Epidermal melanocyte (primary cell): Measurements from ENCODE around the gene STAT5B.
"Not testable (repeated sequence)": the region's sequence is repeated elsewhere in the genome, so short reads cannot be mapped to it uniquely, and the experiment has no call there.

Experiments used
- DNase-seq: peaks from one replicate; pipeline ENCODE4 v3.0.0; 2011; ENCODE audit warnings: low spot score; ENCODE audit not compliant: insufficient read length

The STAT5B gene

DNA sequence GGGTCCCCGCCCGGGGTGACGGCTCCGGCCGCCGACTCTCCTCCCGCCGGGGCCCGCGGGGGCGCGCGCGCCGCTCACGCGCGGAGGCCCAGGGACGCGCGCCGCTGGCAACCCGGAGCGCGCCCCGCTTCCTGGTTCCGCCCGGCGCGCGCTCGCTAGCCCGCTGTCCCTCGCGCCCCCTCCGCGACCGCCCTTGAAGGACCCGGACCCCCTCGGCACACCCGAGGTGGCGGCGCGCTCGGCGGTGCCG is at the start of gene STAT5B:
STAT5B (minus strand) TSS at position 33 of the 250 bp plus-strand sequence. CDS start 44,264 bp downstream, outside the sequence.
- DNase-seq: no peak

DNA sequence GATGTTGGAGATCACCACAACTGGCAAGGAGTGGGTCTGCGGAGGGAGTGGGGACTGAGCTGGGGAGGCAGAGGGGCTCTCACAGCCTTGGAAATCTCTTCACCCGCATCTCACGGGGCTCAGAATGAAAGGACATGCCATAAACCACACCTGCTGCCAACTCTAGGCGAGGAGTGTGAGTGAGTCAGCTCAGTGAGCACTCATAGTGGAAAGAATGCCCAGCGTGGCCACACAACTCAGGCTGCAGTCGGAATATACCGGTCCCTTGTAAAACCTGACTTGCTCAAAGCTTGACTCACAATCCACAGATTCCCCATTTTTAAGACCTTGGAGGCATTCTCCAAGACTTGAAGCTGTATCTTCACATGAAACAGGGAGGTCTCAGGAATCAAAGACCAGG is 48.8 kb upstream of the STAT5B start:
- DNase-seq: no peak

DNA sequence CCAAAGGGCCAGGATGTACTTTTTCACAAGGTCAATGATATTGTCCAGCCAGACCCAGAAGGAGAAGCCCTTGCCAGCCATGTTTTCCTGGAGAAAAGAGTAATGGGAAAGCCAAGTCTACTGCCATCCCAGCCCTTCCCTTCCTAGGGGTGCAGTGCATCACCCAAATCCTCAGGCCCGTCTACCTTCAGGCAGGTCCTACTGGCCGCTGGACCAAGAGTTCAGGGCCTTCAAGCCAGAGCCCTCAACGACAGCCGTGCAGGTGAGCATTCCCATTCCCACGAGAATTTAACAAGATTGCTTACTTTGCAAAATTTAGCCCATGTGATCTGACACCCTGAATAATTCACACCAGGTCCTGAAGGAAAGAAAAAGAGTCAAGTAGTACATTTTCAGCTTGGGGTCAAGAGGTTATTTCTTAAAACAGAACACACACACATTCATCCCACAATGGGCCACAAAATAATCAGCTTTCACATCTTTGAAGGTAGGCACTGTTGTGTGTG is 47.1 kb upstream of the STAT5B start:
- DNase-seq: no peak

GRCh38 chr17:42322382-42323267 is 46.4 kb upstream of the STAT5B start:
- peak; percentile 91 for DNase-seq

DNA sequence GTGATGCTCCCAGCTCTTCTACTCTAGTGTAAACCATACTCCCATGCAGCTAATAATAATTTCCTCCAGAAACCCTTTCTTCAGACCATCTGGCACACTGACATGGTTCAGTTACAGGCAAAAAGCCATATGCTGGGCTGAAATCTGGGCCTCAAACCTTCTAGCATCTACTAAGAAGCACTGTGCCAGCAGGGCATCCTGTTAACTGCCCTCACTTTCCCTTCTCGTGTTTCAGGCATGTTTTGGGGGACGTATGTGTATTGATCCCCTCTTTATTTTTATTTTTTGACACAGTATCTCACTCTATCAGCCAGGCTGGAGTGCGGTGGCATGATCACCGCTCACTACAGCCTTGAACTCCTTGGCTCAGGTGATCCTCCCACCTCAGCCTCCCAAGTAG is 45.4 kb upstream of the STAT5B start:
- no peak for DNase-seq

DNA sequence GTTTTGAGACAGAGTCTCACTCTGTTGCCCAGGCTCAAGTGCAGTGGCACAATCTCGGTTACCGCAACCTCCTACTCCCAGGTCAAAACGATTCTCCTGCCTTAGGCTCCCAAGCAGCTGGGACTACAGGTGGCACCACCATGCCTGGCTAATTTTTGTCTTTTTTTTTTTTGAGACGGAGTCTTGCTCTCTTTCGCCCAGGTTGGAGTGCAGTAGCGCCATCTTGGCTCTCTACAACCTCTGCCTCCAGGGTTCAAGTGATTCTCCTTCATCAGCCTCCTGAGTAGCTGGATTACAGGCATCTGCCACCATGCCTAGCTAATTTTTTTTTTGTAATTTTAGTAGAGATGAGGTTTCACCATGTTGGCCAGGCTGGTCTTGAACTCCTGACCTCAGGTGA is 41.8 kb upstream of the STAT5B start:
- DNase-seq: not testable (repeated sequence)

DNA sequence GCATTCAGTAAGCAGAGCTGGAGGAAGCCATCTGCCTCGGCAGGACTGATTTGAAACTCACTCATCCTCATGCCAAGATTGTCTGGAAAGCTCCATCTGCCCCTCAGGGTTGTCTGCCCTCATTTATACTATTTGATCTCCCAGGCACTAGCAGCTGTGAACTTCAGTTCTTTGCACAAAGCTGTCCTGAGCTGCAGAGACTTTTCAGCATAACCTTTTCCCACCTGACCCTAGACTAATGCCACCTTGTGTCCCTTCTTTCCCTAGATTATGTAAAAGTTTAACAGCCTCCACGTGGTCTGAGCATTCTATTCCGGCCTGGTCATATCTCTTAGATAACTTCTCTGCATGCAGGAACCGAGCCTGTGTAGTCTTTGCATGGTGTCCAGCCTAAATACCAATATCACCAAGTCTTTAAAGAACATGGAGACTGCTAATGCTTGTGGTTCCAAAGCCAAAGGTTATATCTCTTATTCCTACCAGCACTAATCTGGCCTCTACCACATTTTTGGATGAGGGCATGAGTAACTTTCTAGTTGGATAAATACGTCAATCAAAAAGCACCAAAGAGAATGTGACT is 41.2 kb upstream of the STAT5B start:
- no peak for DNase-seq

DNA sequence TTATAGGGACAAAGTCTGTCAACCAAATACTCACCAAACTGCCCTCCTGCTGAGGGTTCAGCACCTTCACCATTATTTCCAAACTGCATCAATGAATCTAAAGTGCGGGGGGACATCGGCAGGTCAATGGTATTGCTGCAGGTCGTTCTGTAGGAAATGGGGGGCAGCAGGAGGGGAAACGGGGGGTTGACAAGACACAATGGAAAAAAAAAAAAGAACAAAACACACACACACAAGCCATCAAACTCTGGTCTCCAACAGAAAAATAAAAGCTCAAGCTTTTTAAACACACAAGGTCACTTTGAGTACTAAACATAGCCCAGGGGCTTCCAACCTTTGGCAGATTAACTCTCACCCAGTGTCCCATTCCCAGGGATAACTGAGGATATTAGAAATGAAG is 40.6 kb upstream of the STAT5B start:
- no peak for DNase-seq

DNA sequence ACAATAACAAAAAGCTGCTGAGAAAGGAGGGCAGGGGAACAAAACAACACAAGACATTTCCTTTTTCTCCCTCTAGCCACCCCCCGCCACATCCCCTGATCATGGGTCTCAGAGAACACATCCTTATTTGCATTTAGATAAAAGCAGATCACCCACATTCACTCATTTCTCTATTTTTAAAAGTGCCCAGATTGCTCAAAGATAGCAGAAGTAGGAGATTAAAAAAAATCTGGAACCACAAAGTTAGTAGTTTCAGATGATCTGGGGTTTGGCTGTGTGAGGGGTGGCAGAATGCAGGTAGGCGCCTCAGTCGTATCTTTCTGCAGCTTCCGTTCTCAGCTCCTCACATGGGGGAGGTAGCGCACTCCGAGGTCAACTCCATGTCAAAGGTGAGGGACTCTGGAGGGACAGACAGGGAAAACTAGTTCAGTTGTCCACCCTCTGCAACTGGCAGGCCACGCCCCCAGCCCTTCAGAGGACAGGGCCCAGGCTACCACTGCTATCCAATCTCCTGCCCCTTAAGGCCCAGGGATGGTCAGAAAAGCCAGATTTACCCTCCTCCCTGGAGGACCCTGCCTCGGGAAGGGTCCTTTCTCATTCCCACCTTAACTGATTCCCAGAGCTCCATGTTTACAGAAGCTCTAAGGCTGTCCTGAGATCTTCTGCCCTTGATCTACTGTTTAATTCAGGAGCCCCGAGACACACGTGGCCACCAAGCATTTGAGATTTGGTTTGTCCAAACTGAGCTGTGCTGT is 39.4 kb upstream of the STAT5B start:
- DNase-seq: no peak

DNA sequence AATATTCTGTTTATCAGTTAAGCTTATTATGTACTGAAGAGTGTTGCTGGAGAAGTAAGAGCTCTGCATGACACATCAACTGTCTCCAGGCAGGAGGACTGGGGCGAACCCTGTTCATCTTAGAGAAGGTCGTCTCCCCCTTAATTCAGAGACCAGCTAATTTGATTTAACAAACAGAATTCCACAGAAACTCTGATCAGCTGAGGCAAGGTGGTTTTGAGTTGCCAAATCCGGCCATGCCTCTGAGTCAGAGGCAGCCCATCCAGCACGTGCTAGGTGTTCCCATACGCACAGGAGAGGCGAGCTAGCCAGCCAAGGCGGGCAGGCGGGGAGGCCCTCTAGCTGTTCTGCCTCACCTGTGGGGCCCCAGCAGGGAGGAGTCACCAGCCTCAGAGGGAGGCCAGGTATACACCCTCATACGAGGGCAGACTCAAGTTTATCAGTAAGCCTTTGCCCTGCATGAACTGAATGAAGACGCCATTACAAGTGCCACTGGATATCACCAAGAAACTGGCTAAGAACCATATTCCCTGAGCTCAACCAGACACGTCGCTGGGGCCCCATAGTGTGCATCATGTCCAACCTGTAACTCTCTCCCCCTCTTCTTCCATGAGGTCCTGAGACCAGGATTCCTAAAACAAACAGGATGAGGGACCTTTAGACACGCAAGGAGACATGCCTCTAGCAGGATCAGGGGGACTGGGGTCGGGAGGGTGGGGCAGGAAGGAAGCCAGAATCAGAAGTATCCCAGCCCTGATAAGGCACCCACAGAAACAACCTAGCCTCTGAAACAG is 37.8 kb upstream of the STAT5B start:
- no peak for DNase-seq

DNA sequence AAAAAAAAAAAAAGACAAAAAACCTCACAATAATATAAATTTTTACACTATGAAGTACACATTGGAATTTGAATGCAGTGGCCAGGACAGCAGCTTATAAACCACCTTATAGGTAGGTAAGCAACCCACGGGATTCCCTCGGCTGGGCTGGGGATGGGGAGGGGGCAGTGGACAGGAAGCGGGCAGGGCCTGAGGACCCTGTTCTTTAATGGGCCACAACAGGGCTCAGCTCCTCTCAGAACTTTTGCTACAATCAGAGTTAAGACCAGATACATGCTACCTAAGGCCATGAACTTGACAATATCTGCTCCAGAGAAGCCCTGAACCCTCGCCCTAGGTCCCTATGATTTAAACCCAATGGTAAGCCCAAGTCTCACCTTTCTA is 37.2 kb upstream of the STAT5B start:
- no peak for DNase-seq

DNA sequence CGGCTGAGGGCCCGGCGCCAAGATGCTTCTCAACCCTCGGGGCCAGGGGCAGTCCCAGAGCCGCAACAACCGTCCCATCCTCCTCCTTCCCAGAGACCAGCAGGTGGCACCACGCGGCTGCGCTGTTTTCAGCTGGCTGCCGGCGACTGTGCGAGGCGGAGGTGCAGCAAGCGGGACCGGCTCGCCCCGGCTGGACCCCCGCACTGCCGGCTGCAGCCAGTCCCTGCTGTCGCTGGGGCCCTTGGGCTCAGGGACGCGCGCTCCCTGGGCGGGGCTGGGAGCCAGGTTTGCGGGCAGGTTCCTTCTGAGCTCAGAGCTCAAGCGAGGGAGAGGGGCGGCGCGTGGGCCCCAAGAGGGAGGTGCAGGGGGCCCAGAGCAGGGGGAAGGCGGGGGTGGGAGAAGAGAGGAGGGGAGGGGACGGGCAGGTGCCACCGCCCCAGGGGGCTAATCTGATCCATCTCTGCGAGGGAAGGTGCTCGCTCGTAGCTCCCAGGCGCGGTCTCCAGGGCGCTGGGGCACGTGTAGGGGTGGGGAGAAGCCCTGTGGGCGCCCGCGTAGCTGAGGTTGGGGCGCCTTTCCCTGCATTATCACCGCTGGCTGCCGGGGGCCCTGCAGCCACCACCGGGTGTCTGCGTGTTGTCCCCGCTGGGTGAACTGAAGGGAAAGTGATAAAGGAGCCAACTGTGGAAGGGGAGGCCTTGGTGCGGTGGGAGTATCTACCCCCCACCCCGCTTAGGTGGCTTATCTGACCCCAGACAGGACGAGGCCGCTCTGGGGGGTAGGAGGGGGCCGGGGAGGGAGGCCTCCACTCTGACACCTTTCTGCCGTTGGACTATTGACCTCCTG is 36.3 kb upstream of the STAT5B start:
- DNase-seq: peak; percentile 80

GRCh38 chr17:42312035-42312284 is 35.8 kb upstream of the STAT5B start:
- no peak for DNase-seq

GRCh38 chr17:42311240-42312034 is 35.2 kb upstream of the STAT5B start:
- peak; percentile 69 for DNase-seq

GRCh38 chr17:42310787-42311215 is 34.6 kb upstream of the STAT5B start:
- DNase-seq: no peak

DNA sequence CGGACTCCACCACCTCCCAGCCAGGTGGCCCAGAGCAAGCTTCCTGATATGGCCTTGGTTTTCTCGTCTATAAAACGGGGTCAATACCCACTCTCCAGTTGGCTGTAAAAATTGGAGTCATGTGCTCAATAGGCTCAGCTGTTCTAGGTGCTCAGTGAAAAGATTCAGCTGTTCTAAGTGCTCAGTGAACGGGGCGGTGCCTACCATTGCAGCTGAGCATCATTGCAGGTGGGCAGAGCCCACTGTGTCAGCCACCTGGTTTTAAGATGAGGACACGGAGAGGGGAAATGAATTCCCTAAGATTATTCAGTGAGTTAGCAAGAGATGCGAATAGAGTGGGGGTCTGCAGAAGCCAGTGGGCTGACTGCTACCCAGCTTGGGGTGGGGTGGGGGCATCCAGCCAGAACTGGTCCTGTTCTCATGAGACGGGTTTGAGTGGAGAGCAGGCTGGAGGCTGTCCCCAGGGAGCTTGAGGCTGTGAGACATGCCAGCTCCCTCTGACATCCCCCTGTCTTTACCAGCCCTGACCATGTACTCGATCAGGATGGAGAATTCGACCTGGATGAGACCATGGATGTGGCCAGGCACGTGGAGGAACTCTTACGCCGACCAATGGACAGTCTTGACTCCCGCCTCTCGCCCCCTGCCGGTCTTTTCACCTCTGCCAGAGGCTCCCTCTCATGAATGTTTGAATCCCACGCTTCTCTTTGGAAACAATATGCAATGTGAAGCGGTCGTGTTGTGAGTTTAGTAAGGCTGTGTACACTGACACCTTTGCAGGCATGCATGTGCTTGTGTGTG is 34.0 kb upstream of the STAT5B start:
- DNase-seq: no peak

- DNase-seq: no peak
Observed at GRCh38 chr17:42309142-42309541, 33.0 kb upstream of the STAT5B start.

GRCh38 chr17:42308446-42308845 is 32.3 kb upstream of the STAT5B start:
- no peak for DNase-seq

DNA sequence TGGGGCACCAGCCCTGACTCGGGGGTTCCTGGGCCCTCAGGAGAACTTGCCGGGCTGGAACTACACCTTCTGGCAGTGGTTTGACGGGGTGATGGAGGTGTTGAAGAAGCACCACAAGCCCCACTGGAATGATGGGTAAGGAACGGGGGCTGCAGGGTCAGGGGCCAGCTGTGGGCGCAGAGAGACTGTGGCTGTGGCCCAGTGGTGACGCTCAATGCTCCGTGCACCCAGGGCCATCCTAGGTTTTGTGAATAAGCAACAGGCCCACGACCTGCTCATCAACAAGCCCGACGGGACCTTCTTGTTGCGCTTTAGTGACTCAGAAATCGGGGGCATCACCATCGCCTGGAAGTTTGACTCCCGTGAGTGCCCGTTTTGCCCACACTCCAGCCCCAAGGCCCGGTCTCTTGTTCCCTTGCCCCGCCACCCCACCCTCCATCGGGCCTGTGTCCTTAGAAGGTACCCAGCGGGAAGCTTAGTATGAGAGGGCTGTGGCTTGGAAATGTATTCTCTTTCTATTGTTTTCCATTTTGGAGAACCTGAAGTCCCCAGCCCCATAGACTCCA is 31.3 kb upstream of the STAT5B start:
- DNase-seq: no peak
